GM21576 (cell line): ENCODE data around the gene CELF1.
A peak's percentile ranks its signal among the peaks of the same experiment; 100 is the strongest.

Source experiments
- ATAC-seq: cut with Tn5 transposase; IDR thresholded peaks from one replicate; pipeline ENCODE4 v1.9.1; 2021; ENCODE audit warnings: mild to moderate bottlenecking, moderate library complexity; ENCODE audit not compliant: unreplicated experiment

Gene CELF1

GRCh38 chr11:47514825-47515647 is 37.9 kb downstream of the CELF1 start:
- peak; percentile 42 for ATAC-seq

- no peak for ATAC-seq
Observed at GRCh38 chr11:47512701-47513100, 40.2 kb downstream of the CELF1 start.

GRCh38 chr11:47511917-47512316 is 41.0 kb downstream of the CELF1 start:
- ATAC-seq: no peak

- ATAC-seq: no peak
Observed at GRCh38 chr11:47510209-47510608, 42.7 kb downstream of the CELF1 start.

- no peak for ATAC-seq
Observed at GRCh38 chr11:47509077-47509536, 43.8 kb downstream of the CELF1 start.

- ATAC-seq: no peak
Observed at GRCh38 chr11:47508240-47508957, 44.5 kb downstream of the CELF1 start.

- ATAC-seq: no peak
Observed at GRCh38 chr11:47507563-47508239, 45.2 kb downstream of the CELF1 start.

GRCh38 chr11:47506795-47507562 is 46.0 kb downstream of the CELF1 start:
- ATAC-seq: no peak

GRCh38 chr11:47506373-47506772 is 46.6 kb downstream of the CELF1 start:
- ATAC-seq: no peak

GRCh38 chr11:47504910-47505309 is 48.0 kb downstream of the CELF1 start:
- no peak for ATAC-seq

- ATAC-seq: no peak
Observed at GRCh38 chr11:47503227-47503626, 49.7 kb downstream of the CELF1 start.

- no peak for ATAC-seq
Observed at GRCh38 chr11:47502767-47503166, 50.2 kb downstream of the CELF1 start.

- no peak for ATAC-seq
Observed at GRCh38 chr11:47501101-47501500, 51.8 kb downstream of the CELF1 start.

GRCh38 chr11:47500121-47500520 is 52.8 kb downstream of the CELF1 start:
- no peak for ATAC-seq

GRCh38 chr11:47499614-47500013 is 53.3 kb downstream of the CELF1 start:
- no peak for ATAC-seq

- no peak for ATAC-seq
Observed at GRCh38 chr11:47499161-47499560, 53.8 kb downstream of the CELF1 start.

GRCh38 chr11:47498584-47499152 is 54.3 kb downstream of the CELF1 start:
- ATAC-seq: no peak

GRCh38 chr11:47498149-47498548 is 54.8 kb downstream of the CELF1 start:
- ATAC-seq: no peak

- no peak for ATAC-seq
Observed at GRCh38 chr11:47496808-47497207, 56.1 kb downstream of the CELF1 start.

GRCh38 chr11:47495856-47496217 is 57.1 kb downstream of the CELF1 start:
- ATAC-seq: no peak
